Transverse colon (tissue), 4 donors: ENCODE results near the gene SPTBN1. TPM values are rescaled to one million over a fixed set of nuclear protein-coding genes. Genes with fewer than 3 reads are reported as not detected.

ENCODE experiments used
- DNase-seq: peaks from one replicate; pipeline ENCODE4 v3.0.0-alpha.2; 2019
- H3K27ac ChIP-seq, 4 donors: fragments of 200-600 bp; sonication (generic); 2 replicates each; pipeline ENCODE4 v1.5.1; 2016 to 2018; ENCODE audit warnings: inconsistent platforms in 4 of 4
- H3K27me3 ChIP-seq: fragments of 200-600 bp; sonication (generic); 2 replicates; pipeline ENCODE4 v1.5.1; 2017; ENCODE audit warnings: inconsistent platforms
- H3K36me3 ChIP-seq, 4 donors: fragments of 200-600 bp; sonication (generic); 2 replicates each; pipeline ENCODE4 v1.5.1; 2017 to 2019; ENCODE audit warnings: inconsistent platforms in 4 of 4
- H3K4me1 ChIP-seq, 4 donors: fragments of 200-600 bp; sonication (generic); 2 replicates each; pipeline ENCODE4 v1.5.1; 2017 to 2020; ENCODE audit warnings: inconsistent platforms in 4 of 4
- H3K4me3 ChIP-seq, 4 donors: fragments of 200-600 bp; sonication (generic); 1 replicate in 1 of 4; 2 replicates in 3 of 4; pipeline versions ENCODE4 v1.5.1 to v1.6.1; 2017 to 2019; ENCODE audit warnings: inconsistent platforms in 4 of 4
- H3K9me3 ChIP-seq, 2 donors: fragments of 200-600 bp; sonication (generic); 2 replicates each; pipeline ENCODE4 v1.5.1; 2017 to 2019; ENCODE audit warnings: inconsistent platforms in 2 of 2
- EP300 ChIP-seq: sonication (generic); formaldehyde crosslinking; IDR thresholded peaks from one replicate; pipeline ENCODE4 v1.6.1; 2017; ENCODE audit warnings: antibody characterized with exemption, low read depth
- POLR2A ChIP-seq: fragments of 450-650 bp; IDR thresholded peaks from one replicate; pipeline ENCODE4 v1.6.1; 2016; ENCODE audit warnings: antibody characterized with exemption, mild to moderate bottlenecking, moderate library complexity
- POLR2AphosphoS5 ChIP-seq, 3 donors: sonication (generic); formaldehyde crosslinking; IDR thresholded peaks; one replicate each; pipeline ENCODE4 v1.6.1; 2016; ENCODE audit warnings: antibody characterized with exemption in 3 of 3
- WGBS, 2 donors: methylation state at CpG; one replicate each; pipeline ENCODE4 v1.1.5; 2018; ENCODE audit warnings: low coverage in 1 of 2; 5-methylcytosine and 5-hydroxymethylcytosine counted together
- in situ Hi-C, 4 donors: fragments of 200-750 bp; cut with MboI; loops; one replicate each; pipeline versions ENCODE4 v1.15.0 to v1.15.1; 2017; ENCODE audit warnings: low sequenced_read_pairs in 3 of 4, low pct_ligation_motif_present in 1 of 4, low pct_unique_long_range_greater_than_20kb in 1 of 4
- intact Hi-C: fragments of 100-400 bp; cut with DNase I; formaldehyde crosslinking; loops from one replicate; pipeline ENCODE4 v1.15.1; 2023; ENCODE audit warnings: low total_unique reads
- total RNA-seq, 4 donors: library from RNA; depleted of rRNA; stranded (reverse); fragments of >200 nt; gene quantifications; one replicate each; pipeline ENCODE4 v1.1.0, GENCODE V29; 2016
- TF ChIP-seq, protein P1 (sequence below), 5 experiments: fragments of 200-600 bp in 3 of 5; fragments of 450-650 bp in 2 of 5; sonication (generic) in 3 of 5; IDR thresholded peaks; 1 replicate in 2 of 5; 2 replicates in 3 of 5; pipeline ENCODE4 v1.5.1; 2016 to 2017; ENCODE audit warnings: antibody characterized with exemption in 5 of 5, inconsistent platforms in 3 of 5, mild to moderate bottlenecking in 2 of 5, moderate library complexity in 1 of 5

Gene SPTBN1
- total RNA-seq, 4 donors from 2014 or later, result 269 to 301 (median 285) TPM

DNA sequence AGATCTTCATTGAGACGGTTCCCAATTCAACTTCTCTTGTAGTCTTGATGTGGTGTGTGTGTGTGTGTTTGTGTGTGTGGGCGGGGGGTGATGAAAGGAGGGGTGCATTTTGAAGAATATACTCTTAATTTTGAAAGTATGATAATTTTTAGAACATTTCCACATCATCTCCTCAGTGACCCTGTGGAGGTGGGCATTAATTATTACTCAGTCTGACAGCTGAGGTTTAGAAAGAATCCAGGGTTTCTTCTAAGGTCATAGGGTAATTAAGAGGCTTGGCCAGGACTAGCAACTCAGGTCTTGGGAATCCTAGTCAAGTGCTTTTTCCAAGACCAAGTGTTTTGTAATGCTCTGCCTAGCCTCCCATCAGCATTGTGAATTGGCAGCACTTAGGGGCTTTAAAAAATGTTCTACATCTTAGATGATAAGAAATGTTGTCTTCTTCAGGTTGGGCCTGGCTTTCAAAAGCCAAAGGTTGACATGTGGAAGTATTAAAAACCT, 100.5 kb downstream of the SPTBN1 start:
- WGBS, 2 donors, result 67 to 81% methylated on average over 1 to 2 of the region's 2 CpGs
- DNase-seq, result no peak
- TF ChIP-seq POLR2A (no peak), POLR2AphosphoS5 (IDR thresholded peaks at IDR 0.05) (peak in 2 of 3 donors; percentile 31 to 49)
- intact Hi-C loops, result no loop called here
- Histone ChIP-seq H3K4me3 (no peak overlapping the region), H3K9me3 (no peaks in the 10 kb centered on the region), H3K4me1 (peaks cover 35 to 67% (median 46%) of the 10 kb centered on the region in 4 donors), H3K27me3 (no peaks in the 10 kb centered on the region), H3K36me3 (no peaks in the 10 kb centered on the region), H3K27ac (peak overlapping the region; percentile 91 to 98 (median 92))
- in situ Hi-C loops, result no loop called here

- no peaks in the 10 kb centered on the region for H3K9me3 ChIP-seq
- H3K27ac ChIP-seq, result peak overlapping the region; percentile 91 to 98 (median 92)
- H3K36me3 ChIP-seq, result no peaks in the 10 kb centered on the region
- no peaks in the 10 kb centered on the region for H3K27me3 ChIP-seq
- no peak for DNase-seq
- H3K4me1 ChIP-seq, result peaks cover 30 to 67% (median 42%) of the 10 kb centered on the region in 4 donors
- WGBS, 2 donors, result 61% methylated on average over 1 of the region's 1 CpG; no CpG with 5 or more reads in 1 of the 2 donors
- peak overlapping the region in 1 of 4 donors; percentile 63 for H3K4me3 ChIP-seq
- TF ChIP-seq, protein P1, sequence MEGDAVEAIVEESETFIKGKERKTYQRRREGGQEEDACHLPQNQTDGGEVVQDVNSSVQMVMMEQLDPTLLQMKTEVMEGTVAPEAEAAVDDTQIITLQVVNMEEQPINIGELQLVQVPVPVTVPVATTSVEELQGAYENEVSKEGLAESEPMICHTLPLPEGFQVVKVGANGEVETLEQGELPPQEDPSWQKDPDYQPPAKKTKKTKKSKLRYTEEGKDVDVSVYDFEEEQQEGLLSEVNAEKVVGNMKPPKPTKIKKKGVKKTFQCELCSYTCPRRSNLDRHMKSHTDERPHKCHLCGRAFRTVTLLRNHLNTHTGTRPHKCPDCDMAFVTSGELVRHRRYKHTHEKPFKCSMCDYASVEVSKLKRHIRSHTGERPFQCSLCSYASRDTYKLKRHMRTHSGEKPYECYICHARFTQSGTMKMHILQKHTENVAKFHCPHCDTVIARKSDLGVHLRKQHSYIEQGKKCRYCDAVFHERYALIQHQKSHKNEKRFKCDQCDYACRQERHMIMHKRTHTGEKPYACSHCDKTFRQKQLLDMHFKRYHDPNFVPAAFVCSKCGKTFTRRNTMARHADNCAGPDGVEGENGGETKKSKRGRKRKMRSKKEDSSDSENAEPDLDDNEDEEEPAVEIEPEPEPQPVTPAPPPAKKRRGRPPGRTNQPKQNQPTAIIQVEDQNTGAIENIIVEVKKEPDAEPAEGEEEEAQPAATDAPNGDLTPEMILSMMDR (IDR thresholded peaks at IDR 0.05), result no peak
- TF ChIP-seq EP300, result no peak
- TF ChIP-seq POLR2AphosphoS5 (IDR thresholded peaks at IDR 0.05), result no peak
- no peak for TF ChIP-seq POLR2A
- intact Hi-C loops, result no loop called here
- in situ Hi-C loops, result no loop called here
Observed at GRCh38 chr2:54557211-54557600, 101.1 kb downstream of the SPTBN1 start.

DNA sequence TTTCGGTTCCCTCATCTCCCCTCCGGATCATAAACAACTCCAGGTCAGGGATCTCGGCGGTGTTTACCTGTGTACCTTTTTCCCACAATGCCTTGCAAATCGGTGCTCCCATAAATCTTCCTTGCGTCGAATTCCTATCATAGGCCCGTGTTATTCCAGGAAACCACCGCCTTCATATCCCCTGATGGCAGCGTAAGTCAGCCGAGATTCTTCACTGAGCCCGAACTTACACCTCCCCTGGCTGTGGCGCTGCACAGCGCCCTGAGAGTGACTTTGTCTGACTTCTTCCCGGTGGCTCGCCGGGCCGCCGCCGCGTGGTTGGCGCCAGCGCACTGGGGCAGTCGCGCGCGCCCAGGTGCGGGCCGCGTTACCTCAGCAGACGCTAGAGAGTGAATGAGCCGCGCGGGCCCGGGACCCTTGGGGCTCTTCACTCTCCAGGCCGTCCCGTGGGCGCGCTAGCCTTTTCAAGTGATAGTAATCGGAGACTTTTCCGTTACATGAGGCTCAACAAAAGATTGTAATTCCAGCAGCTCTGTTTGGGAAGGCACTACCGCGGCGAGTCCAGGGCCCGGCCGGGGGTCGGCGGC, 101.6 kb downstream of the SPTBN1 start:
- peak; percentile 74 for DNase-seq
- Histone ChIP-seq H3K9me3 (no peaks in the 10 kb centered on the region), H3K27me3 (no peaks in the 10 kb centered on the region), H3K4me1 (peaks cover 30 to 67% (median 43%) of the 10 kb centered on the region in 4 donors), H3K27ac (peak overlapping the region; percentile 91 to 98 (median 92)), H3K36me3 (no peaks in the 10 kb centered on the region), H3K4me3 (peak overlapping the region; percentile 41 to 63 (median 56))
- TF ChIP-seq POLR2AphosphoS5 (IDR thresholded peaks at IDR 0.05) (peak; percentile 39 to 86 (median 81)), POLR2A (peak; percentile 19), EP300 (no peak)
- TF ChIP-seq, protein P1 (IDR thresholded peaks at IDR 0.05), result peak in 2 of 5 experiments; percentile 10 to 37
- intact Hi-C loops, result no loop called here
- WGBS, 2 donors, result 12 to 14% methylated on average over 16 to 42 of the region's 48 CpGs
- in situ Hi-C loops, result no loop called here

DNA sequence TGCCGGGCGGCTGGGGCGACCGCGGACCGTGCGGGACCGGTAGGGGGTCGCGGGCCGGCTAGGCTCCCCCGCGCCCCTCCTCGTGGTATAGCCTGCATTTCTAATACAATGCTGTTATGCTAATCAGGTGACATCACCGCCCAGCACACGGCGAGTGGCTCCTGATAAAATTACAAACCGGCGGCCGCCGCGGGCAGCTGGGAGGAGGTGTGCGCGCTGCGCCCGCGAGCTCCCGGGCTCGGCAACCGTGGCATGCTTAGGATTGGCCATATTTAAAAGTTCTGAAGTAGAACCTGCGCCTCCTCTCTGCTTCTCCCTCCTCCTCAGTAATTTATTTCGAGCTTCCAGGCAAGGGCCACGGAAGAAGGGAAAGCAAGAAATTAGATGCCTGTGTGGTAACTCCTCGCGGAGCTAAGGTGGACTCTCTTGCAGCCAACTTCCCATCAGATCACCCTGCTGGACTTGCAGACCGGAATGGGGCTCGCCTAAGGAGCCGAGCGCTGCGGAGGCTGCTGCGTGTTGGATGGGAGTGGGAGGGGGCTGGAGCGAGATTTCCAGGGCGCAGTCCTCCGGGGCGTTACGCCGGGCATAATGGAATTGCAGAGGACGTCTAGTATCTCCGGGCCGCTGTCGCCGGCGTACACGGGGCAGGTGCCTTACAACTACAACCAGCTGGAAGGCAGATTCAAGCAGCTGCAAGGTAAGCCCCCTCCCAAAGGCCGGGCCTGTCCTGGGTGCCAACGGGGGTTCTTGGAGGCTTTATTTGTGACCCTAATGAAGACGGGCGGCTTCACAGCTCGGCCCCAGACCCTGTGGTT, 102.3 kb downstream of the SPTBN1 start:
- peak overlapping the region; percentile 41 to 63 (median 56) for H3K4me3 ChIP-seq
- intact Hi-C loops, result no loop called here
- H3K27me3 ChIP-seq, result no peaks in the 10 kb centered on the region
- TF ChIP-seq POLR2A, result peak; percentile 86
- peak; percentile 70 to 85 (median 83) for TF ChIP-seq POLR2AphosphoS5 (IDR thresholded peaks at IDR 0.05)
- TF ChIP-seq, protein P1 (IDR thresholded peaks at IDR 0.05), result no peak
- H3K4me1 ChIP-seq, result peaks cover 30 to 70% (median 44%) of the 10 kb centered on the region in 4 donors
- 1% methylated on average over 48 of the region's 59 CpGs; no CpG with 5 or more reads in 1 of the 2 donors for WGBS, 2 donors
- no peaks in the 10 kb centered on the region for H3K9me3 ChIP-seq
- H3K36me3 ChIP-seq, result no peaks in the 10 kb centered on the region
- H3K27ac ChIP-seq, result peak overlapping the region; percentile 91 to 98 (median 92)
- DNase-seq, result peak; percentile 84
- in situ Hi-C loops, result no loop called here
